D721Med (cell line): ENCODE data around the gene RDM1.

Experiments
- DNase-seq: peaks from one replicate; pipeline ENCODE4 v3.0.0; 2011; ENCODE audit warnings: low spot score; ENCODE audit not compliant: insufficient read length
- FAIRE-seq: peaks from 2 replicates; lab custom pipeline; 2011; peaks lifted over from hg19 to GRCh38; lab: Jason Lieb, UNC
- TF ChIP-seq, protein P1 (sequence below): IDR thresholded peaks from 2 replicates; pipeline ENCODE4 v1.5.1; 2012; ENCODE audit warnings: mild to moderate bottlenecking, control low read depth; ENCODE audit not compliant: insufficient read depth; ENCODE audit errors: missing control alignments

RDM1 gene

DNA sequence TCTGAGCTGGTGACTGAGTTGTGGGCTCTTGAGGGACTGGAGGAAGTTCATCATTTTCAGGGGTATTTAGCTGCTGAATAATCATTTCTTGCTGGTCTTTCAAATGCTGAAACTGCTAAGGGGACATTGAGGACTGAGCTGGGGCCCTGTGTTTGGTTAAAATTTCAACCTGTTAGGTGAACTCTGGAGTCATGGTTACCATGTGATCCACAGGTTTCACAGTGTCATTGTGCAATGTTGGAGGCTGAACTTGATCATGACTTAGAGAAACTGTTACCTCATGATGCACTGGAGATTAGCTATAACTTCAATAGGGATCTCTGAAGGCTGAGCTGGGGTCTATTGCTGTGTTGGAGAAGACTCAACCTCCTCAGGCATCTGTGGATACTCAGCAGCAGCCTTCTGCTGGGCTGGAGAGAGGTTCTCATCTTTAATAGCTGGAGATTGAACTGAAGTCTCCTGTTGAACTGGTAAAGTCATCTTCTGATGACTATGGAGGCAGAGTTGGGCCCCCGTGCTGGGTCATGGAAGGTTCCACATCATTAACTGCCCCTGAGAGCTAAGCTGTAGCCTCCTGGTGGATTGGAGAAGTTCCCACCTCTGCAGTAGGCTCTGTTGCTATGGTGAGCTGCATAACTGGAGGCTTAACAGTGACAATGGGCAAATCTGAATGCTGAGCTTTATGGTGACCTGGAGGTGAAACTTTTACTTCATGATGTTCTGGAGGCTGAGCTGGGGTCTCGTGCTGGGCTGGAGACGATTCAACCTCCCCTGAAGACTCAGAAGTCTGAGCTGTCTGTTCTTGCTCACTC lies 15.2 kb downstream of the RDM1 start:
- TF ChIP-seq, protein P1, sequence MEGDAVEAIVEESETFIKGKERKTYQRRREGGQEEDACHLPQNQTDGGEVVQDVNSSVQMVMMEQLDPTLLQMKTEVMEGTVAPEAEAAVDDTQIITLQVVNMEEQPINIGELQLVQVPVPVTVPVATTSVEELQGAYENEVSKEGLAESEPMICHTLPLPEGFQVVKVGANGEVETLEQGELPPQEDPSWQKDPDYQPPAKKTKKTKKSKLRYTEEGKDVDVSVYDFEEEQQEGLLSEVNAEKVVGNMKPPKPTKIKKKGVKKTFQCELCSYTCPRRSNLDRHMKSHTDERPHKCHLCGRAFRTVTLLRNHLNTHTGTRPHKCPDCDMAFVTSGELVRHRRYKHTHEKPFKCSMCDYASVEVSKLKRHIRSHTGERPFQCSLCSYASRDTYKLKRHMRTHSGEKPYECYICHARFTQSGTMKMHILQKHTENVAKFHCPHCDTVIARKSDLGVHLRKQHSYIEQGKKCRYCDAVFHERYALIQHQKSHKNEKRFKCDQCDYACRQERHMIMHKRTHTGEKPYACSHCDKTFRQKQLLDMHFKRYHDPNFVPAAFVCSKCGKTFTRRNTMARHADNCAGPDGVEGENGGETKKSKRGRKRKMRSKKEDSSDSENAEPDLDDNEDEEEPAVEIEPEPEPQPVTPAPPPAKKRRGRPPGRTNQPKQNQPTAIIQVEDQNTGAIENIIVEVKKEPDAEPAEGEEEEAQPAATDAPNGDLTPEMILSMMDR = no peak
- DNase-seq (no peak), FAIRE-seq (no peak)

GRCh38 chr17:35914354-35914753 lies 16.2 kb downstream of the RDM1 start:
- no peak for FAIRE-seq
- TF ChIP-seq, protein P1 = no peak
- no peak for DNase-seq

DNA sequence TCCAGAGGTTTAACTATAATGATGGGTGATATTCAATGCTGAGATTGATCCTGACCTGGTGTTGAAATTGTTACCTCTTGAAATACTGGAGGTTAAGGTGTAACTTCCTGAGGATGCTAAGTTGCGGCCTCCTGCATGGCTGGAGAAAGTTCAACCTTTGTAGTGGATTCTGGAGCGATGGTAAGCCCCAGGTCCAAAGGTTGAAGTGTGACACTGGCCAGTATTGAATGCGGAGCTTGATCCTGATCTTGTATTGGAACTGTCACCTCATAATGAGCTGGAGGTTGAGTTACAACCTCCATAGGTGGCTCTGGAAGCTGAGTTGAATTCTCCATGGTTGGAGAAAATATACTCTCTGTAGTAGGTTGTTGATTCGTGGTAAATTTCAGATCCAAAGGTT lies 17.0 kb downstream of the RDM1 start:
- TF ChIP-seq, protein P1 = no peak
- DNase-seq (no peak), FAIRE-seq (no peak)

DNA sequence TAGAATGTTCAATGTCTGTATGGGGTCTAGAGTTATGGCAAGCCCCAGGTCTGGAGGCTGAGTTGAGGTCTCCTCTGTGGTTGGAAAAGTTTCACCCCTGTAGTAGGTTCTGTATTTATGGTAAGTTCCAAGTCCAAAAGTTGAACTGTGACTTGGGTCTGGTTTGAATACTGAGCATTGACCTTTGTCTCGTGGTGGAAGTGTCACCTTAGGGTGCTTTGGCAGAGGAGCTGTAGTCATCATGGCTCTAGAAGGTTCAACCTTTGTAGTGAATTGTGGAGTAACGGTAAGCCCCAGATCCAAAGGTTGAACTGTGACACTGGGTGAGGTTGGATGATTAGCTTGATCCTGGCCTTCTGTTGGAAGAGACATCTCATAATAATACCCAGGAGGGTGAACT lies 17.6 kb downstream of the RDM1 start:
- FAIRE-seq (no peak), DNase-seq (no peak)
- TF ChIP-seq, protein P1 = no peak

GRCh38 chr17:35912339-35912912 lies 18.1 kb downstream of the RDM1 start:
- no peak for FAIRE-seq
- DNase-seq = no peak
- TF ChIP-seq, protein P1 = no peak

DNA sequence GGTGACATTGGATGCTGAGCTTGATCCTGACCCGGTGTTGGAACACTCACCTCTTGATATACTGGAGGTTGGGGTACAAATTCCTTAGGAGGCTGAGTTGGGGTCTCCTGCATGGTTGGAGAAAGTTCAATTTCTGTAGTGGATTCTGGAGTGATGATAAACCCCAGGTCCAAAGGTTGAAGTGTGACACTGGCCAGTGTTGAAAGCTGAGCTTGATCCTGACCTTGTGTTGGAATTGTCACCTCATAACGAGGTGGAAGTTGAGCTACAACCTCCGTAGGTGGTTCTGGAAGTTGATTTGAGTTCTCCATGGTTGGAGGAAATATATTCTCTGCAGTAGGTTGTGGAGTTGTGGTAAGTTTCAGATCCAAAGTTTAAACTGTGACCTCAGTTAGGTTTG lies 21.2 kb downstream of the RDM1 start:
- DNase-seq = no peak
- TF ChIP-seq, protein P1 = no peak
- FAIRE-seq = no peak

DNA sequence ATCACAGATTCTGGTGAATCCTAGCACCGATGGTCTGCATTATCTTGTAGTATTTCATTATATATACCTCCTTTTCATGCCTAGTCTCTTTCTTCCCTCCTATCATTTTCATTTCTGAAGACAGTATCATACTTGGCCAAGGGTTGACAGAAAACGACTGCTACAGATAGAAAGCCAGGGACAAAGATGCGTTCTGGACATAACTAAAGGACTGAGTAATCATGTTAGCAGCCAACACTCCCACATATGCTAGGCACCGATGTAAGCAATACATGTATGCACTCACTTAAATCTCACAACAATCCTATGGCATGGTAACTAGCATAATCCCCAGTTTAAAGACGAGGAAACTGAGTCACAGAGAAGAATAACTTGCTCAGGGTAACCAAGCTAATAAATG lies 22.9 kb downstream of the RDM1 start:
- FAIRE-seq (no peak), DNase-seq (no peak)
- TF ChIP-seq, protein P1 = no peak
